ENCODE measurements around the gene TMEM119.

GRCh38 chr12:108635997-108636808, 38.3 kb upstream of the TMEM119 start:
- TF ChIP-seq CTCF (IDR thresholded peaks at IDR 0.05) (no peak), TCF7L2 (IDR thresholded peaks at IDR 0.05; ENCODE audit: low read depth, low read length) (no peak), POLR2AphosphoS5 (IDR thresholded peaks at IDR 0.05; ENCODE audit: low read depth, low read length) (no peak), REST (IDR thresholded peaks at IDR 0.05; ENCODE audit: insufficient read depth in 1 of 2, low read depth in 2 of 2, low read length in 1 of 2) (no peak), SIN3A (IDR thresholded peaks at IDR 0.05; ENCODE audit: borderline replicate concordance, insufficient read depth, low read depth, low read length) (no peak)

Measured in Panc1 (cell line).